HG03103 (cell line): Measurements from ENCODE around the gene NHEJ1.
"Not testable (repeated sequence)": the region's sequence is repeated elsewhere in the genome, so short reads cannot be mapped to it uniquely, and the experiment has no call there.

Experiments used
- ATAC-seq: cut with Tn5 transposase; IDR thresholded peaks from one replicate; pipeline ENCODE4 v1.9.1; 2021; ENCODE audit warnings: low read depth; ENCODE audit not compliant: unreplicated experiment

Gene NHEJ1

GRCh38 chr2:219160186-219161017 lies at the start of gene NHEJ1:
NHEJ1 (minus strand) TSS chr2:219160815; CDS start chr2:219158362, 2,453 bp downstream.
- ATAC-seq = peak; percentile 79

DNA sequence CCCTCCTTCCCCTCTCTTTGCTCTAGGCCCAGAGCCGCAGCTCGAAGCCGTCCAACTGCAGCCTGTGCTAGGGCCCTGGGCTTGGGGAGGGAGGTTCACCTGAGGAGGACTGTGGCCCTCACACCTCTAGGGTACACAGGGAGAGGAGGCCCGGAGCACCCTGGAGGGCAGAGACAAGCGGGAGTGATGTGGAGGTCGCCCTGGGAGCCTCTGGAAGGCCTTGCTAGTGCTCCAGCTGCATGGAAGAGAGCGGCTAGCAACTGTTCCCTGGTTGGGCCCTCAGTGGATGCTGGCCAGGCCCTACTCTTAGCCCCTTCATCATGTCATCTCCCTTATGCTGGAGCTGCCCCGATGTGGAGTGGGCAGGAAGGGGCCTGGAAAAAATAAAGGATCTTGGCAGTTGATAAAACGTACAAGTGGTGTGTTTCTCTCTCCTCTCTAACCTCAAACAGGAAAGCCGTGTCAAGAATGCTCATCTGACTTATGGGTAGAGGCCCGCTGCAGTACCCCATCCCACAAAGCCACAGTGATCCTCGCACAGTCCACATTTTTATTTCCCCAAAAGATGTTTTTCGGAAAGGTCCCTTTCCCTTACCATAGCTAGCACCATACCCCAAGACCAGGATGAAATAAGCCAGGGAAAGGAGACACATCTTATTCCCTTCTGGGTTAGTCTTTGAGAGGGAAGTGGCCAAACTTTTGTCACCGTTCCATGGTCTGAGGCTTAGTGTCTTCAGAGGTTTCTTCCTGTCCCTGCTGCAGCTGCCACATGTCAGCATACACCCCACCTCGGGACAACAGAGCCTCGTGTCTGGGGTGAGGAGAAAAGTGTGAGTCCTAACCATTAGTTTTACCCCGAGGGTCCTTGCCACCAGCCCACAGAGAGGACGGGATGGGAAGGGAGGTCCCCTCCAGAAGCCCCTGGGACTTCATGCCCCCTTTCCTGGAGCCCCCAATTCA lies 48.9 kb upstream of the NHEJ1 start:
- no peak for ATAC-seq

DNA sequence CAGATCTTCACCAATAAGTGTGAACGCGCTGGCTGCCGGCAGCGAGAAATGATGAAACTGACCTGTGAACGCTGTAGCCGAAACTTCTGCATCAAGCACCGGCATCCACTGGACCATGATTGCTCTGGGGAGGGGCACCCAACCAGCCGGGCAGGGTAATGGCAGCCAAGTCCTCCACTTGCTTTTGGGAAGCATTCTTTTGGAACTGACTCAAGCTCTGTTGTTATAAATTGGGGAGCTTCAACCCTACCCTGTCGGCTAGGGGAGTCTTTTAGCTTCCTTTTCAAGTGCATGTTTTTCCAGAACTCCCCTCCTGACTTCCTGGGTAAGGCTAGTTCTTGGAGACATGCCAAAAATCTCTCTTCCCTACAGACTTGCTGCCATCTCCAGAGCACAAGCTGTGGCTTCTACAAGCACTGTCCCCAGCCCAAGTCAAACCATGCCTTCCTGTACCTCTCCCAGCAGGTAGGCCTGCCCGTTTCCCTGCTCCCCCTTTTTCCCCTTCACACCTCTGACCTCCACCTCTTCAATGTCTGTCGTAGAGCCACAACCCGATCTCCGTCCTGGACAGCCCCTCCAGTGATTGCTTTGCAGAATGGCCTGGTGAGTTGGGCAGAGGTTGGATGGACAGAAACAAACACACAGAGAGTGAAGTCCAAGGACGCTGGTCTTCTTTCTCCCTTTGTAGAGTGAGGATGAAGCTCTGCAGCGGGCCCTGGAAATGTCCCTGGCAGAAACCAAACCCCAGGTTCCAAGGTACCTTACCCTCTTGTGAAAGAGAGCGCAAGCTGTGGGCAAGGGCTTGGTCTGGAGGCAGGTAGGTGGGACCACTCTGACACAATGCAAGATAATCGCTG lies 47.5 kb upstream of the NHEJ1 start:
- no peak for ATAC-seq

DNA sequence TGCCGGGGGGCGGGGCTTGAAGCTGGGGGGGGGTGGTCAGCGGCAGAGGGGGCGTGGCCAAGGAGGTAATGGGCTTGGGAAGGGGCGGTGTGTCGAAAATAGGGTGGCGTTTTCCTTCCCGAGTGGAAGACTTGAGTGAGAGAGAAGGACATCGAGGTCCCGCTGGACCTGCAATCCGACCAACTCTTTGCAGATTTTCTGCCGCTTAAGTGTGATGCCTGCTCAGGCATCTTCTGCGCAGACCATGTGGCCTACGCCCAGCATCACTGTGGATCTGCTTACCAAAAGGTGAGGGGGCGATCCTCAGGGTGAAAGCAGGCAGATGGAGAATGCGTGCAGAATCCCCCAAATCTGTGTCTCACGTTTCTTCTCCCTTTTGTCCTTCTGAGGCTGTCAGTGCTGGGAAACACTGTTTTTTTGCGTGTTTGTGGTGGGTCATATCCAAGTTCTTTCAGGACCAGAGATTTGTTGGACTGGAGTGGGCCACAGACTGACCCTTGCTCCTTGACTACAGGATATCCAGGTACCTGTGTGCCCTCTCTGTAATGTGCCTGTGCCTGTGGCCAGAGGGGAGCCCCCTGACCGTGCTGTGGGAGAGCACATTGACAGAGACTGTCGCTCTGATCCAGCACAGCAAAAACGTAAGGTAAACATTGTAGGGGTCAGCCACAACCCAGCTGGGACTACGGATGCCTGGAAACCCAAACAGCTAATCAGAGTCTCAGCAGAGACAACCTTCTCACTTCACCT lies 46.7 kb upstream of the NHEJ1 start:
- no peak for ATAC-seq

DNA sequence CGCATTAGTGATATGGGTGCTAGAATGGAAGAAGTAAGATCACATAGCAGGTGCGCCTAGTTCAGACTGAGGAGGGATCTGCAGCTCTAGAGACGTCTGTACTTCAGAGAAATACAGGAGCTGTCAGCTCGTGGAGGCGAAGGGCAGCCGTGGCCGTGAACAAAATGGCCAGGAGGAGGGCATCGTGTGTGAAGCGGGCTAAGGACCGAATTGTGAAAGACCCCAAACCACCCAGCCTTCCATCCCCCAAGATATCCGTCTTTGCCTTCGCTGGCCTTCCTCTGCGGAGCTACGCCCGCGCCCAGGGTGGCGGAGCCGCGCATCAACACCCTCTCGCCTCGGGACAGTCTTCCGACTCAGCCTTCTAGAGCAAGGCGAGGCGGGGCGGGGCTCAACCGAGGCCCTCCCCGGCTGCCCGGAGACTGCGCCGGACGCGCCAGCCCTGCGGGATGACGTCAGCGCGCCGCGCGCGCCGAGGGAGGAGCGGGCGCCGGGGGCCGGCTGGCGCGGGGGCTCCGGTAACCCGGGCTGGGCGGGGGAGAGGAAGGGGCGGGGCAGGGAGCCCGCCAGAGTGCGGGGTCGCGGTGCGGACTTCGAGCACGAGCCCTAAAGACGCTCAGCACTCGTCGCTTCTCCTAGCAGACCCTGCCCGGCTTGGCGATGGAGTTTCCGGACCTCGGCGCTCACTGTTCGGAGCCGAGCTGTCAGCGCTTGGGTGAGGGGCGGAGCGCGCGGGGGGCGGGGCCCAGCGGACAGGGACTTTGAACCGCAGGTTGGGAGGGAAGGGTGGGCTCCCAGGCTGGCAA lies 45.9 kb upstream of the NHEJ1 start, which contains the start of gene ZFAND2B:
ZFAND2B (plus strand) TSS at position 455 of the 806 bp plus-strand sequence; CDS start at position 661, 206 bp downstream.
- ATAC-seq = peak; percentile 96

GRCh38 chr2:219205981-219206327 lies 45.3 kb upstream of the NHEJ1 start:
- ATAC-seq = no peak

- no peak for ATAC-seq
These were observed 44.5 kb upstream of the NHEJ1 start for GRCh38 chr2:219205165-219205538.

- no peak for ATAC-seq
These were observed 44.0 kb upstream of the NHEJ1 start for GRCh38 chr2:219204425-219205164.

DNA sequence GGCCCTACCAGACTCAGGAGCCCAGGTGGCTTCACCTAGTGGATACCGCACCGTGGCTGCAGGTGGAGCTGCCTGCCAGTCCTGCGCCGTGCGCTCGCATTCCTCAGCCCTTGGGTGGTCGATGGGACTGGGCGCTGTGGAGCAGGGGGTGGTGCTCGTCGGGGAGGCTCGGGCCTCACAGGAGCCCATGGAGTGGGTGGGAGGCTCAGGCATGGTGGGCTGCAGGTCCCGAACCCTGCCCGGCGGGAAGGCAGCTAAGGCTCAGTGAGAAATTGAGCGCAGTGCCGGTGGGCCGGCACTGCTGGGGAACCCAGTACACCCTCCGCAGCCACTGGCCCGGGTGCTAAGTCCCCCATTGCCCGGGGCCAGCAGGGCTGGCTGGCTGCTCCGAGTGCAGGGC lies 40.7 kb upstream of the NHEJ1 start:
- not testable (repeated sequence) for ATAC-seq

DNA sequence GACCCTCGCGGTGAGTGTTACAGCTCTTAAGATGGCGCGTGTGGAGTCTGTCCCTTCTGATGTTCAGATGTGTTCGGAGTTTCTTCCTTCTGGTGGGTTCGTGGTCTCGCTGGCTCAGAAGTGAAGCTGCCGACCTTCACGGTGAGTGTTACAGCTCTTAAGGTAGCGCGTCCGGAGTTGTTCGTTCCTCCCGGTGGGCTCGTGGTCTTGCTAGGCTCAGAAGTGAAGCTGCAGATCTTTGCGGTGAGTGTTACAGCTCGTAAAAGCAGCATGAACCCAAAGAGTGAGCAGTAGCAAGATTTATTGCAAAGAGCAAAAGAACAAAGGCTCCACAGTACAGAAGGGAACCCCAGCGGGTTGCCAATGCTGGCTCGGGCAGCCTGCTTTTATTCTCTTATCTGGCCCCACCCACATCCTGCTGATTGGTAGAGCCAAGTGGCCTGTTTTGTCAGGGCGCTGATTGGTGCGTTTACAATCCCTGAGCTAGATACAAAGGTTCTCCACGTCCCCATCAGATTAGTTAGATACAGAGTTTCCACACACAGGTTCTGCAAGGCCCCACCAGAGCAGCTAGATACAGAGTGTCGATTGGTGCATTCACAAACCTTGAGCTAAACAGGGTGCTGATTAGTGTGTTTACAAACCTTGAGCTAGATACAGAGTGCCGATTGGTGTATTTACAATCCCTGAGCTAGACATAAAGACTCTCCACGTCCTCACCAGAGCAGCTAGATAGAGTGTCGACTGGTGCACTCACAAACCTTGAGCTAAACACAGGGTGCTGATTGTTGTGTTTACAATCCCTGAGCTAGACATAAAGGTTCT lies 40.1 kb upstream of the NHEJ1 start:
- not testable (repeated sequence) for ATAC-seq

DNA sequence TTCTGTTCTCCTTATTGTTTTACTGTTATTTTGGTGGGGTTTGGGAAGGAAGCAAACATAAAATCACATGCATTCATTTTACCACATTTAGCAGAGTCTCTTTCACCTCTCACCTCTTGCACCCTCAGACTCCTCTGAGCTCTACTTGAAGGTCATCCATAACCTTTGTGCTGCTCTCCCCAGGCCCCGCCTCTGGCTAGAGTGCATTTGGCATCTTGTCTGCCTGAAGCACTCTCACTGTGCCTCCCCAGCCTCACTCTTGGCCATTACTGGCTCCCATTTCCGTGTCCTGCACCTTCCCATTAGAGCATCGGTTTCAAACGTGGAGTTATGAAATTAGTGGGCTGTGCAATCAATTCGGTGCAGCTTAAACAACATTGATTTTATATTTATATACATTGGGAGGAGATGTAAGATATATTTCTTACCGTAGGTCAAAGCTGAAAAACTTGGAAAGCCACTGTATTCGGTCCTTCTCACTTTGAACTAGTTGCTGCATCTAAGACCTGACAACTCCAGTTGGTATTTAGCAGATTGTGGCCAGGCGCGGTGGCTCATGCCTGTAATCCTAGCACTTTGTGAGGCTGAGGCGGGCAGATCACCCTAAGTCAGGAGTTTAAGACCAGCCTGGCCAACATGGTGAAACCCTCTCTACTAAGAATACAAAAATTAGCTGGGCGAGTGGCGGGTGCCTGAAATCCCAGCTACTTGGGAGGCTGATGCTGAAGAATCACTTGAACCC lies 39.0 kb upstream of the NHEJ1 start:
- ATAC-seq = no peak

- no peak for ATAC-seq
These were observed 38.4 kb upstream of the NHEJ1 start for GRCh38 chr2:219198974-219199373.

GRCh38 chr2:219197388-219197787 lies 36.8 kb upstream of the NHEJ1 start:
- no peak for ATAC-seq

- ATAC-seq = no peak
These were observed 26.3 kb upstream of the NHEJ1 start for GRCh38 chr2:219186754-219187456.

DNA sequence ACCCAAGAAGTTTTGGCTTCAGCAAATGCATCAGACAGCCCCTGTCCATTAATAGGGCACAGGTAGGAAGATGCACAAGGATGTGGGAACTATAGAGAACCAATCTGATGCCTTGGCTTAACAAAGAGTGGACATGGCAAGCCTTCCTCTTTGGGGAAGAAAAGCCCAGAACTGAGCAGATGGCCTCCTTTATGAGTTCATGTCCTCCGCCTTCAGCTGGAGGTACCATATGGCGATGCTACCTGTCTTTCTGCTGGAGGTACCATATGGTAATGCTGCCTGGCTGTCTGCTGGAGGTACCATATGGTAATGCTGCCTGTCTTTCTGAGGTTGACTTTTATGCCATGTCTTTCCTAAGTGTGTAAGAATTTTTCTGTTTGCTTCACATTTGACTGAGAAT lies 23.5 kb upstream of the NHEJ1 start:
- ATAC-seq = no peak

DNA sequence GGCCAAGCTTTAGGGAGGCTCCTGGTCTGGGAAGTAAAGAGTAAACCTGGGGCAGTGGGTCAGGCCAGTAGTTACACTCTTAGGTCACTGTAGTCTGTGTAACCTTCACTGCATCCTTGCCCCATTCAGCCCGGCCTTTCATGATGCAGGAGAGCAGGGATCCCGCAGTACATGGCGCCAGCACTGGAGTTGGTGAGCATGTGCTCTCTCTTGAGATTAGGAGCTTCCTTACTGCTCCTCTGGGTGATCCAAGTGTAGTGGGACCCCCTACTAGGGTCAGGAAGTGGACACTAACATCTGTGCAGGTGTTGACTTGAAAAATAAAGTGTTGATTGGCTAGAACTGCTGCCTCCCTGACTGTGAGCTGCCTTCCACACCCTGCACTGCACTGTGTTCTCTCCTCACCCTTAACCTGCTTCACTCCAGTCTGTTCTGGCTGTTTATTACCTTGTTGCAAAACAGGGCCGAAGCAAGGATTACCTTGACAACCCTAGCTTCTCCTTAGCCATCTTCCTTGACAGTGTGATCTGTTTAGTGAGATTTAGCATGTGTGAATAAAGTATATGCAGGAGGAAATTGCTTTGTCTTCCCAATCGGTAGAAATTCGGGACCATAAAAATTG lies 22.6 kb upstream of the NHEJ1 start:
- ATAC-seq = no peak
